Activated CD4-positive, CD25-positive, alpha-beta regulatory T cell treated with anti-CD3 and anti-CD28 coated beads, Interleukin-2, amount 50 U/mL, for 16 hours (primary cell): ENCODE results near the gene APOA5.

Experiments used
- DNase-seq: peaks from one replicate; pipeline ENCODE4 v3.0.0-alpha.2; 2020; ENCODE audit warnings: low read depth, low spot score

Gene APOA5

GRCh38 chr11:116797816-116798215 is 6.1 kb upstream of the APOA5 start:
- DNase-seq = no peak

GRCh38 chr11:116796548-116796947 is 4.9 kb upstream of the APOA5 start:
- no peak for DNase-seq

- DNase-seq = no peak
Measured at GRCh38 chr11:116794851-116795250, 3.2 kb upstream of the APOA5 start.

GRCh38 chr11:116793772-116794097 is 2.1 kb upstream of the APOA5 start:
- DNase-seq = no peak

GRCh38 chr11:116792869-116793771 is 1.4 kb upstream of the APOA5 start:
- no peak for DNase-seq

- DNase-seq = no peak
Measured at GRCh38 chr11:116792144-116792868, 627 bp upstream of the APOA5 start.

- DNase-seq = peak; percentile 39
Measured at GRCh38 chr11:116791002-116791812, 472 bp downstream of the APOA5 start.

GRCh38 chr11:116790167-116791001 is 1.3 kb downstream of the APOA5 start:
- DNase-seq = no peak

GRCh38 chr11:116788975-116789374 is 2.7 kb downstream of the APOA5 start:
- no peak for DNase-seq

GRCh38 chr11:116788534-116788933 is 3.1 kb downstream of the APOA5 start:
- no peak for DNase-seq

- peak; percentile 66 for DNase-seq
Measured at GRCh38 chr11:116787786-116788486, 3.7 kb downstream of the APOA5 start, which contains the start of gene ZPR1. TSS of gene ZPR1 (minus strand) at chr11:116788023. CDS start at chr11:116787990, 33 bp downstream.

- DNase-seq = no peak
Measured at GRCh38 chr11:116787436-116787785, 4.3 kb downstream of the APOA5 start.

GRCh38 chr11:116786966-116787365 is 4.7 kb downstream of the APOA5 start:
- DNase-seq = no peak

GRCh38 chr11:116786326-116786725 is 5.4 kb downstream of the APOA5 start:
- DNase-seq = no peak

GRCh38 chr11:116782728-116783127 is 9.0 kb downstream of the APOA5 start:
- DNase-seq = no peak

- no peak for DNase-seq
Measured at GRCh38 chr11:116778556-116778955, 13.1 kb downstream of the APOA5 start.

GRCh38 chr11:116777056-116777455 is 14.6 kb downstream of the APOA5 start:
- DNase-seq = no peak

- no peak for DNase-seq
Measured at GRCh38 chr11:116776522-116776984, 15.1 kb downstream of the APOA5 start.

- DNase-seq = no peak
Measured at GRCh38 chr11:116775975-116776374, 15.7 kb downstream of the APOA5 start.

- DNase-seq = no peak
Measured at GRCh38 chr11:116774661-116775060, 17.0 kb downstream of the APOA5 start.
